ENCODE data around the gene SLC44A5. TPM values are rescaled to one million over a fixed set of nuclear protein-coding genes. Genes with fewer than 3 reads are reported as not detected.

The SLC44A5 gene
- total RNA-seq, 1 donor from 2014 or later = under 0.01 TPM

GRCh38 chr1:75327395-75327794 lies 283.5 kb downstream of the SLC44A5 start:
- peak overlapping the region; percentile 68 for H3K27ac ChIP-seq (ENCODE audit: low read depth, low read length)
- H3K4me1 ChIP-seq (ENCODE audit: control insufficient read depth in 3 of 3, insufficient read depth in 3 of 3, low read length in 3 of 3) = peaks cover 0 to 3% (median 2%) of the 10 kb centered on the region in 3 donors
- peak overlapping the region in 1 of 3 donors; percentile 19 for H3K4me3 ChIP-seq (ENCODE audit: low read length in 3 of 3)
- H3K27me3 ChIP-seq (ENCODE audit: control insufficient read depth in 3 of 3, insufficient read depth in 3 of 3, low read length in 3 of 3) = no peaks in the 10 kb centered on the region
- H3K9ac ChIP-seq (ENCODE audit: low read depth in 1 of 3, low read length in 3 of 3) = no peak overlapping the region
- H3K36me3 ChIP-seq (ENCODE audit: control insufficient read depth in 3 of 3, insufficient read depth in 3 of 3, low read length in 3 of 3) = no peaks in the 10 kb centered on the region
- no peaks in the 10 kb centered on the region for H3K9me3 ChIP-seq (ENCODE audit: control insufficient read depth in 3 of 3, low read length in 3 of 3)

- Histone ChIP-seq H3K4me3 (ENCODE audit: low read length in 3 of 3) (no peak overlapping the region), H3K36me3 (ENCODE audit: control insufficient read depth in 3 of 3, insufficient read depth in 3 of 3, low read length in 3 of 3) (no peaks in the 10 kb centered on the region), H3K27me3 (ENCODE audit: control insufficient read depth in 3 of 3, insufficient read depth in 3 of 3, low read length in 3 of 3) (no peaks in the 10 kb centered on the region), H3K4me1 (ENCODE audit: control insufficient read depth in 3 of 3, insufficient read depth in 3 of 3, low read length in 3 of 3) (no peaks in the 10 kb centered on the region), H3K9me3 (ENCODE audit: control insufficient read depth in 3 of 3, low read length in 3 of 3) (no peaks in the 10 kb centered on the region), H3K9ac (ENCODE audit: low read depth in 1 of 3, low read length in 3 of 3) (no peak overlapping the region), H3K27ac (ENCODE audit: low read depth, low read length) (no peak overlapping the region)
Observed at GRCh38 chr1:75317976-75318375, 292.9 kb downstream of the SLC44A5 start.

GRCh38 chr1:75316230-75316629 lies 294.7 kb downstream of the SLC44A5 start:
- no peaks in the 10 kb centered on the region for H3K36me3 ChIP-seq (ENCODE audit: control insufficient read depth in 3 of 3, insufficient read depth in 3 of 3, low read length in 3 of 3)
- no peak overlapping the region for H3K27ac ChIP-seq (ENCODE audit: low read depth, low read length)
- no peaks in the 10 kb centered on the region for H3K27me3 ChIP-seq (ENCODE audit: control insufficient read depth in 3 of 3, insufficient read depth in 3 of 3, low read length in 3 of 3)
- no peak overlapping the region for H3K4me3 ChIP-seq (ENCODE audit: low read length in 3 of 3)
- H3K9me3 ChIP-seq (ENCODE audit: control insufficient read depth in 3 of 3, low read length in 3 of 3) = no peaks in the 10 kb centered on the region
- no peak overlapping the region for H3K9ac ChIP-seq (ENCODE audit: low read depth in 1 of 3, low read length in 3 of 3)
- no peaks in the 10 kb centered on the region for H3K4me1 ChIP-seq (ENCODE audit: control insufficient read depth in 3 of 3, insufficient read depth in 3 of 3, low read length in 3 of 3)

- H3K27ac ChIP-seq (ENCODE audit: low read depth, low read length) = no peak overlapping the region
- no peaks in the 10 kb centered on the region for H3K4me1 ChIP-seq (ENCODE audit: control insufficient read depth in 3 of 3, insufficient read depth in 3 of 3, low read length in 3 of 3)
- no peaks in the 10 kb centered on the region for H3K36me3 ChIP-seq (ENCODE audit: control insufficient read depth in 3 of 3, insufficient read depth in 3 of 3, low read length in 3 of 3)
- H3K9ac ChIP-seq (ENCODE audit: low read depth in 1 of 3, low read length in 3 of 3) = no peak overlapping the region
- no peaks in the 10 kb centered on the region for H3K27me3 ChIP-seq (ENCODE audit: control insufficient read depth in 3 of 3, insufficient read depth in 3 of 3, low read length in 3 of 3)
- H3K9me3 ChIP-seq (ENCODE audit: control insufficient read depth in 3 of 3, low read length in 3 of 3) = no peaks in the 10 kb centered on the region
- no peak overlapping the region for H3K4me3 ChIP-seq (ENCODE audit: low read length in 3 of 3)
Observed at GRCh38 chr1:75312620-75313019, 298.3 kb downstream of the SLC44A5 start.

- Histone ChIP-seq H3K4me3 (ENCODE audit: low read length in 3 of 3) (no peak overlapping the region), H3K36me3 (ENCODE audit: control insufficient read depth in 3 of 3, insufficient read depth in 3 of 3, low read length in 3 of 3) (no peaks in the 10 kb centered on the region), H3K27me3 (ENCODE audit: control insufficient read depth in 3 of 3, insufficient read depth in 3 of 3, low read length in 3 of 3) (no peaks in the 10 kb centered on the region), H3K9ac (ENCODE audit: low read depth in 1 of 3, low read length in 3 of 3) (no peak overlapping the region), H3K27ac (ENCODE audit: low read depth, low read length) (no peak overlapping the region), H3K9me3 (ENCODE audit: control insufficient read depth in 3 of 3, low read length in 3 of 3) (no peaks in the 10 kb centered on the region), H3K4me1 (ENCODE audit: control insufficient read depth in 3 of 3, insufficient read depth in 3 of 3, low read length in 3 of 3) (no peaks in the 10 kb centered on the region)
Observed at GRCh38 chr1:75310067-75310466, 300.8 kb downstream of the SLC44A5 start.

GRCh38 chr1:75308365-75308764 lies 302.5 kb downstream of the SLC44A5 start:
- Histone ChIP-seq H3K36me3 (ENCODE audit: control insufficient read depth in 3 of 3, insufficient read depth in 3 of 3, low read length in 3 of 3) (no peaks in the 10 kb centered on the region), H3K9ac (ENCODE audit: low read depth in 1 of 3, low read length in 3 of 3) (no peak overlapping the region), H3K4me1 (ENCODE audit: control insufficient read depth in 3 of 3, insufficient read depth in 3 of 3, low read length in 3 of 3) (no peaks in the 10 kb centered on the region), H3K9me3 (ENCODE audit: control insufficient read depth in 3 of 3, low read length in 3 of 3) (no peaks in the 10 kb centered on the region), H3K27me3 (ENCODE audit: control insufficient read depth in 3 of 3, insufficient read depth in 3 of 3, low read length in 3 of 3) (no peaks in the 10 kb centered on the region), H3K4me3 (ENCODE audit: low read length in 3 of 3) (no peak overlapping the region), H3K27ac (ENCODE audit: low read depth, low read length) (no peak overlapping the region)

GRCh38 chr1:75305061-75305460 lies 305.9 kb downstream of the SLC44A5 start:
- H3K9me3 ChIP-seq (ENCODE audit: control insufficient read depth in 3 of 3, low read length in 3 of 3) = no peaks in the 10 kb centered on the region
- H3K4me1 ChIP-seq (ENCODE audit: control insufficient read depth in 3 of 3, insufficient read depth in 3 of 3, low read length in 3 of 3) = no peaks in the 10 kb centered on the region
- H3K27ac ChIP-seq (ENCODE audit: low read depth, low read length) = no peak overlapping the region
- no peak overlapping the region for H3K4me3 ChIP-seq (ENCODE audit: low read length in 3 of 3)
- no peaks in the 10 kb centered on the region for H3K36me3 ChIP-seq (ENCODE audit: control insufficient read depth in 3 of 3, insufficient read depth in 3 of 3, low read length in 3 of 3)
- no peaks in the 10 kb centered on the region for H3K27me3 ChIP-seq (ENCODE audit: control insufficient read depth in 3 of 3, insufficient read depth in 3 of 3, low read length in 3 of 3)
- no peak overlapping the region for H3K9ac ChIP-seq (ENCODE audit: low read depth in 1 of 3, low read length in 3 of 3)

- Histone ChIP-seq H3K27me3 (ENCODE audit: control insufficient read depth in 3 of 3, insufficient read depth in 3 of 3, low read length in 3 of 3) (no peaks in the 10 kb centered on the region), H3K36me3 (ENCODE audit: control insufficient read depth in 3 of 3, insufficient read depth in 3 of 3, low read length in 3 of 3) (no peaks in the 10 kb centered on the region), H3K4me3 (ENCODE audit: low read length in 3 of 3) (no peak overlapping the region), H3K4me1 (ENCODE audit: control insufficient read depth in 3 of 3, insufficient read depth in 3 of 3, low read length in 3 of 3) (no peaks in the 10 kb centered on the region), H3K27ac (ENCODE audit: low read depth, low read length) (no peak overlapping the region), H3K9ac (ENCODE audit: low read depth in 1 of 3, low read length in 3 of 3) (no peak overlapping the region), H3K9me3 (ENCODE audit: control insufficient read depth in 3 of 3, low read length in 3 of 3) (no peaks in the 10 kb centered on the region)
Observed at GRCh38 chr1:75293270-75293669, 317.6 kb downstream of the SLC44A5 start.

- H3K27ac ChIP-seq (ENCODE audit: low read depth, low read length) = no peak overlapping the region
- no peaks in the 10 kb centered on the region for H3K9me3 ChIP-seq (ENCODE audit: control insufficient read depth in 3 of 3, low read length in 3 of 3)
- H3K4me1 ChIP-seq (ENCODE audit: control insufficient read depth in 3 of 3, insufficient read depth in 3 of 3, low read length in 3 of 3) = no peaks in the 10 kb centered on the region
- H3K9ac ChIP-seq (ENCODE audit: low read depth in 1 of 3, low read length in 3 of 3) = no peak overlapping the region
- no peaks in the 10 kb centered on the region for H3K36me3 ChIP-seq (ENCODE audit: control insufficient read depth in 3 of 3, insufficient read depth in 3 of 3, low read length in 3 of 3)
- H3K4me3 ChIP-seq (ENCODE audit: low read length in 3 of 3) = no peak overlapping the region
- H3K27me3 ChIP-seq (ENCODE audit: control insufficient read depth in 3 of 3, insufficient read depth in 3 of 3, low read length in 3 of 3) = no peaks in the 10 kb centered on the region
Observed at GRCh38 chr1:75292013-75292412, 318.9 kb downstream of the SLC44A5 start.

- Histone ChIP-seq H3K36me3 (ENCODE audit: control insufficient read depth in 3 of 3, insufficient read depth in 3 of 3, low read length in 3 of 3) (no peaks in the 10 kb centered on the region), H3K9ac (ENCODE audit: low read depth in 1 of 3, low read length in 3 of 3) (no peak overlapping the region), H3K9me3 (ENCODE audit: control insufficient read depth in 3 of 3, low read length in 3 of 3) (no peaks in the 10 kb centered on the region), H3K27me3 (ENCODE audit: control insufficient read depth in 3 of 3, insufficient read depth in 3 of 3, low read length in 3 of 3) (no peaks in the 10 kb centered on the region), H3K27ac (ENCODE audit: low read depth, low read length) (no peak overlapping the region), H3K4me3 (ENCODE audit: low read length in 3 of 3) (no peak overlapping the region), H3K4me1 (ENCODE audit: control insufficient read depth in 3 of 3, insufficient read depth in 3 of 3, low read length in 3 of 3) (no peaks in the 10 kb centered on the region)
Observed at GRCh38 chr1:75276385-75276784, 334.5 kb downstream of the SLC44A5 start.

- Histone ChIP-seq H3K9ac (ENCODE audit: low read depth in 1 of 3, low read length in 3 of 3) (no peak overlapping the region), H3K27ac (ENCODE audit: low read depth, low read length) (no peak overlapping the region), H3K36me3 (ENCODE audit: control insufficient read depth in 3 of 3, insufficient read depth in 3 of 3, low read length in 3 of 3) (no peaks in the 10 kb centered on the region), H3K4me3 (ENCODE audit: low read length in 3 of 3) (no peak overlapping the region), H3K27me3 (ENCODE audit: control insufficient read depth in 3 of 3, insufficient read depth in 3 of 3, low read length in 3 of 3) (no peaks in the 10 kb centered on the region), H3K4me1 (ENCODE audit: control insufficient read depth in 3 of 3, insufficient read depth in 3 of 3, low read length in 3 of 3) (no peaks in the 10 kb centered on the region), H3K9me3 (ENCODE audit: control insufficient read depth in 3 of 3, low read length in 3 of 3) (no peaks in the 10 kb centered on the region)
Observed at GRCh38 chr1:75275631-75276030, 335.3 kb downstream of the SLC44A5 start.
